GM20431 (cell line): ENCODE data around the gene MDM4.

Experiments
- in situ Hi-C: fragments of 300-500 bp; cut with MseI, MboI; formaldehyde crosslinking; loops from one replicate; pipeline ENCODE4 v1.15.0; 2020; ENCODE audit warnings: low sequenced_read_pairs; ENCODE audit not compliant: unreplicated experiment

MDM4 gene, protein sequence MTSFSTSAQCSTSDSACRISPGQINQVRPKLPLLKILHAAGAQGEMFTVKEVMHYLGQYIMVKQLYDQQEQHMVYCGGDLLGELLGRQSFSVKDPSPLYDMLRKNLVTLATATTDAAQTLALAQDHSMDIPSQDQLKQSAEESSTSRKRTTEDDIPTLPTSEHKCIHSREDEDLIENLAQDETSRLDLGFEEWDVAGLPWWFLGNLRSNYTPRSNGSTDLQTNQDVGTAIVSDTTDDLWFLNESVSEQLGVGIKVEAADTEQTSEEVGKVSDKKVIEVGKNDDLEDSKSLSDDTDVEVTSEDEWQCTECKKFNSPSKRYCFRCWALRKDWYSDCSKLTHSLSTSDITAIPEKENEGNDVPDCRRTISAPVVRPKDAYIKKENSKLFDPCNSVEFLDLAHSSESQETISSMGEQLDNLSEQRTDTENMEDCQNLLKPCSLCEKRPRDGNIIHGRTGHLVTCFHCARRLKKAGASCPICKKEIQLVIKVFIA

DNA sequence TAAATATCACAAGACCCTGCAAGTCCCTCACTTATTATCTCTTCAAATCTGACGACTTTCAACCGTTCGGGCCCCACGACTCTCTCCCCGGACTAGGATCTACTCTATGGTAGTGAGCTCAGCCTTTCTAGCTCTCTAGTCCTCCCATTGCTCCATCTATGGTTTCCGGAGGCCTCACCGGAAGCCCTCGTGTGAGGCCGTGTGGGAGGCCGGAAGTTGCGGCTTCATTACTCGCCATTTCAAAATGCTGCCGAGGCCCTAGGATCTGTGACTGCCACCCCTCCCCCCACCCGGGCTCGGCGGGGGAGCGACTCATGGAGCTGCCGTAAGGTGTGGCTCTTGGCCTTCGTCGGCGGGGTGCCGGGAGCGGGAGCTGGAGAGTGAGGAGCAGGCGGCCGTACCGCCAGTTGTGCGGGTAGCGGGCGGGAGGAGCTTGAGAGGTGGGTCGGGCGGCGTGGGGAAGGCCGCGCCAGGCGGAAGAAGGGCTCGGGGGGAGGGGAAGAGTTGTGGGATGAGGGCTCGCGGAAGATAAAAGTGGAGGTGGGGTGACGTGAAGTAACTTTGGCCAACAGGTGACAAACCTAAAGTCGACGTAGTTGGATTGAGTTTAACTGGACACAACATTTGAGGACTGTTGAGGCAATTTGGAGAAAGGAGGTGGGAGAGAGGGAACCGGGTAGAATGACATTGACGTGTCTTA, at the start of gene MDM4:
Gene MDM4 (plus strand): TSS at position 227 of the 700 bp plus-strand sequence. CDS start 9,113 bp downstream, outside the sequence.
- in situ Hi-C loops, result no loop called here

DNA sequence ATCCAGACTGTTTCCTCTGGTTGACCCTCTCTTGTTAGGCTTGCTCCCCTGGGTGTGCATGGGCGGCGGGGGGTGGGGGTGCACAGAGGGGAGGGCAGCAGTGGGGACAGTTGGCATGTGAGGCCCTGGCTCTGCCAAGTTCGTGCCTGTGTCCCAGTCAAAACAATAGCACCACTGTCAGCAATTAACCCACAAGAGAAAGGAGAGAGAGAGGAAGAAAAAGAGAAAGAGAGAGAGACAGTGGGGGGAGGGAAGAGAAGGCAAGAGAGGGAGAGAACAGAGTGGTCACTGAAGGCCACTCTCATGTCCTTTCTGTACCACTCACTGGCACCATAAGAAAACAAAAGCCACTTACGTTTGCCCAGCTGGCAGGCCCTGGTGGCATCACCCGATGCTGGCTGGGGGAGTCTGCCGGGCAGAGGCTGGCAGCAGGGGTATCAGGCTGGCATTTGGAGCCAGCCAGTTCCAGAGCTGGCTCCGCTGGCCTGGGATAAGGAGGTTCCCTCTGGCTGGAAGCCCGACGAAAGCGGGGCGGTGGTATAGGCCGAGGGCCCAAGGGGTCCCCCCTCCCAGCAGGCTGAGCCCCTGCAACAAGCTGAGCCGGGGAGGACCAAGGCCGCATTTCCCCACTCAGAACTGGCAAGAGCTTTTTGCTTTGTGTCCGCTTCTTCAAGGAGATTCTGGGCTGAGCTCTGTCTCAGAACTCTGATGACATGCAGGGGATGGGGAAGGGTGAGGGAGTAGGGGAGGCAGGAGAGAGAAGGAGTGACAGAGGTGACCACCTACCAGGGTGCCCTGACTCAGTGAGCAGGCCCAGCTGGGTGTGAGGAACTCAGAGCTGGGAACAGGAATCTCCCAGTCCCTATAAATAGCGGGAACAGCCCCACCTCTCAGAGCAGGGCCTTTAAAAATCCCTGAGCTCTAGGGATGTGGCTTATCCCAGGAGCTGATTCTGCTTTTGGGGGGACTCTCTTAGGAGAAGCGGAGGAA, 49.5 kb upstream of the MDM4 start:
- in situ Hi-C loops, result no loop called here

DNA sequence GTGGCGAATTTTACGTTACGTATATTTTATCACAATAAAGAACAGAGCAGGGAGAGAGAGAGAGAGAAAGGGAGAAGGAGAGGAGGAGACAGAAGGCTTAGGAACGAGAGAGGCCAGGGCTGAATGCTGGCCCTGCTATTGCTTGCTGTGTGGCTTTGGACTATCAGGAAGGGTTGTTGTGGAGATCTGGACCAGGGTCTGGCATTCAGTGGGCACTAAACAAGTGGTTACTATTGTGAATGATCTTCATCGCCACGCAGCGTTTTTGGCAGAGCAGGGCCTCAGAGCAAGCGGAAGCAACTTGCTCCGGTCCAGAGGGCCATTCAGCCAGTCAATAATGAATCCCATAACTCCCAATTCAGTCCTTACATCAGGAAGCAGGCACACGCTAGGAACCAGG, 48.0 kb upstream of the MDM4 start:
- in situ Hi-C loops, result no loop called here

DNA sequence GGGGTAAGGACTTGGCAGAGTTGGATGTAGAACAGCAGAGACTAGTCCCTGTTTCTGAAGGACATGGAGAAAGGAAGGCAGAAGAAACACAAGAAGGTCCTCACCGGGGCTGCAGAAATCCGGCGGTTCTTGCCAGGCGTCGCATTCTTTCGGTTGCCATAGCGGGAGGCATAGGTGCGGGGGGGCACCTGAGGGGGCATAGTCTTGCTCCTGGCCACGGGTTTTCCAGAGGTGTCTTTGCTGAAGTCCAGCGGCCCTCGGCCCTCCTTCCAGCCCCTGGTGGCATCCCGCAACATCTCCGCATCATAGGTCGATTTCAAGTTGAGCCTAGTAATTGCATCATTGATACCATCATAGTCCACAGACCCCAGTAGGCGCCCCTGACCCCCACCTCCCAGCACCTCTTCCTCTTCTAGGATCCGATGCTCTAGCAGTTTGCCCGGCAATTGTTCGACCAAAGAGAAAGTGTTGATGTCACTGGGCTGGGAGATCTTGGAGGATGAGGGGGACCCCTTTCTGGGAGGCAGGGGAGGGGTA, 47.4 kb upstream of the MDM4 start:
- in situ Hi-C loops, result no loop called here

DNA sequence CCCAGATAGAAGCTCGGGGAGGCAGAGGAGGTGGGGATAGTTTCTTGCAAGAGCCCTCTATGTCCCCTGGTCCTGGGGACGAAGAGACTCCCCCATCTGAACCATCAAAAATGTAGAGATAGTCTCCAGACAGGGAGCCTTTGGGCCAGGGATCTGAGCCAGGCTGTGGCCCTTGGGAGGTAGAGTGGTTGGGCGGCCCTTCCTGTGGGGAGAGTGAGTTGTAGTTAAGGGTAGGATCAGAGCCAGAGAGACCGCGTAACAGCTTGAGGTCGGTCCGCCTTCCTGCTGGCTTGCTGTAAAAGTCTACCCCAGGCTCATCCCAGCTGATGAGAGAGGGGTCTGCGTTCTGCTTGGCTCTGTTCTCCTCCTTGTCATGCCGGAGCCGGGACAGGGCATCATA, 46.9 kb upstream of the MDM4 start:
- in situ Hi-C loops, result no loop called here

DNA sequence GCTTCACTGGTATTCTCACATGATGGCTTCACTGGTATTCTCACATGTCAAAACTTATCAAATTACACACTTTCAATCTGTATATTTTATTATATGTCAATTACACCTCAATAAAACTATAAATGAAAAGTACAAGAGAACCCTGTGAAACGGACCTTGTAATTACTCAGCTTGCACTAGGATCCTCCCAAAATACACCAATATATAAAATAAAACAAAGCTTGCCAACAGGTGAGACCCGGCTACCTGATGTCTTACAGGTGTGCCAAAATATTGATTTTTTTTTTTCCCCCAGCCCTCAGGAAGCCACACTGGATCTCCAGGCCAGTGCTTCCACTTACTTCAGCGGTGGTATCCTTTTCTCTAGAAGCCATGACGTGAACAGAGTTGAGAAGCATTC, 44.5 kb upstream of the MDM4 start:
- in situ Hi-C loops, result no loop called here

DNA sequence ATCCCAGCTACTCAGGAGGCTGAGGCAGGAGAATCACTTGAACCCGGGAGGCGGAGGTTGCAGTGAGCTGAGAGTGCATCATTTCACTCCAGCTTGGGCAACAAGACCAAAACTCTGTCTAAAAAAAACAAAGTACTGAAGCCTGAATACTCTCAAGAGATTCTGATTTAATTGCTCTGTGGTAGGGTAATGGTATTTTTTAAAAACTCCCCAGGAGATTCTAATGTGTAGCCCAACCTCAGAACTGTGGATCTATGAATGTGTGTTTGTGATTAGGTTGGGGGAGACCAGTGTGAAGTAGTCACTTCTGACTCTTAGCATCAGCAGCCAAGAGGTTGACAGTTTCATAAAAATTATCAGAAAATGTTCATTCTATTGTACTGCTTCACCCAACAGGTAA, 43.5 kb upstream of the MDM4 start:
- in situ Hi-C loops, result no loop called here

DNA sequence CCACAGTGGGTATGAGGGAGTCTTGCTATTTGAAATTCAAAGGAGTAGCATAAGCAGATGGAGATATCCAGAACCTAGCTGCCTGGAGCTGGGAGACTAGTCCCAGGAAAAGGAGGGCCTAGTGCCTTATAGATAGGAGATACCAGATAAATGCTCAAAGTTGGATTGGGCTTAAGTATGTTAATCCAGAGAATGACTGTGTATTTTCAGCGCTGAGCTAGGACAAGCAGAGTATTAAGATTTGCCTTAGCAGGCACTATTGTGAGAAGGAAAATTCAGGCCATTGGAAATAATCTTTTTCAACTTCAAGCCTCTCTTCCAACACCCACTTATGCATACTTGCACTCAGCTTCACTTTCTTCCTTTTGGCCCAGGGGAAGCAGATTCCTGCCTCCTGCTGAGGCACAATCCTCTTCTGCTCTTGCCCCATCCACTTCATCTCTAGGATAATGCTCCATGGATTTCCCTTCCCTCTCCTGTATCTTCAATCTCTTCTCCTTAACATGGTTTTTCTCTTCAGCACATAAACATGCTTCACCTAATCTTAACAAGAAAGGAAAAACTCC, 42.7 kb upstream of the MDM4 start:
- in situ Hi-C loops, result no loop called here

DNA sequence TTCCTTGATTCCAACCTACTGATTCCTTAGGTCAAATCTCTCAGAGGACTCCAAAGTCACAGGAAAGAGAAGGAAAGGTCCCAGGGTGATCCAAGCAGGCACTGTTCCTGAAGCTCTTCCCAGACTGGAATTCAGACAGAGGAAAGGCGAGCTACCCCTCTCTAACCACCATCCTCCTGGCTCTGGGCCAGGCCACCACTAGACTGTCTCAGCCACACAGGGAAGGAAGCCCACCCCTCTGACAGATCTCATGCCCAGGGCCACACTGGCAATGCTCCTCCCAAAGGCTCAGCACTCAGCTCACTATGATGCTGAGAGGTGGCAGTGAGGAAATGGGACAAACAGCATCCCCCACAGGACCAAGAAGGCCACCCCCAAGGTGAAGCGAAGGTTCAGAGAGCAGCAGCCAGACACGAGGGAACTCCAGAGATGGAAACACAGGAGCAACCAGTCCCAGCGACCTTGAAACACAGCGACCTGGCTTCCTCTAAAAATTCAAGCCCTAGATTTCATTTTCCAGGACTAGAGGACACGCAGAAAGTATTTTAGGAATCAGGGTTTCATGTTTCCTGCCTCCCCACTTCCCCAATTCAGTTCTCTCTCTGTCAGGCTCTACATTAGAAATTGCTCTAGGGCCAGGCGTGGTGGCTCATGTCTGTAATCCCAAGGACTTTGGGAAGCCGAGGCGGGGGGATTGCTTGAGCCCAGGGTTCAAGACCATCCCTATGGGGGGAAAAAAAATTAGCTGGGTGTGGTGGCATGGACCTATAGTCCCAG, 40.4 kb upstream of the MDM4 start:
- in situ Hi-C loops, result no loop called here

DNA sequence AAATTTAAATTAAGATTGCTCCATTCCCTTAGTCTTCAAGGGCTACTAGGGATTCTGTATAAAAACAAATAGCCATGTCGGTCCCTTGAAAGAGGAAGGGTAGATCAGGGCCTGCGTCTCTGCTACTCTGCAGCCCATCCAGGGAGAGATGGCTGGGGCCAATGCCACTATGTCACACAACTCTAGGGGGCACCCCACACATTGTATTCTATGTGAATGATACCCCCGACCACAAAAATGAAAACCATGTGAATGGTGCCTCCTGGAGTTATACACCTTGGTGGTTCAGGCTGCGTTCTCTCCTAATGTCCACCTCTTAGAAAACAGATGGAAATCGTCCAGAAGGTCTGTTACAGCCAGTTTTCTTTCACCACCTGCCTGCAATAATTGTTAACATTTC, 39.6 kb upstream of the MDM4 start:
- in situ Hi-C loops, result no loop called here

DNA sequence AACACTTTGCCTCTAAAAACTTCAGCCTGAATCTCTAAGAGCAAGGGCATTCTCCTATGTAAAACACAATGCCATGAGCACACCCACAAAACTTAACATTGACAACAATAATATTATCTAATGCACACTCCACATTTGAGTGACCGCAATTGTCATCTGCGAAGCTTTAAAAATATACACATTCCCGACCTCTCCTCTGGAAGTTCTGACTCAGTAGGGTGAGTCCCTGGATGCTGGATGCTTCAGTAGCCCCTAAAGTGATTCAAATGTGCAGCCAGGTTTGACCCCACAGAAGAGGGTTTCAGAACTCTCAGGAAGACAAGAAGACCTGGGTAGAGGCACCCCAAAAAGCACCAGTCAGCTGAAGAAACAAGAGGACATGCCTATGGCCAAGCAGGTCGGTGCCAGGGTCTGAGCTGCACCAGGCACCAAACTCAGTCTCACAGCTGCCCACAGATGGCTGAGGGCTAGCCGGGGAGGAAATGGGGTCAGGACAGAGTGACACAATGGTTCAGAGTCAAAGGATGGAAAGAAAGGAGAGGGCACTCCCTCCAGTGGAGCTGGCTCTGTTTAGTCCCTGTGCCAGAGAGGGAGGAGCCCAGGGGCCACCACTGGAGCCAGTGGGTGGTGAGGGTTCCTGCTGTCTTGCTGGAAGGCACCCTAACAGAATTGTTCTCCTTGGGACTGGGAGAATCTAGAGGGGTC, 39.0 kb upstream of the MDM4 start:
- in situ Hi-C loops, result no loop called here

DNA sequence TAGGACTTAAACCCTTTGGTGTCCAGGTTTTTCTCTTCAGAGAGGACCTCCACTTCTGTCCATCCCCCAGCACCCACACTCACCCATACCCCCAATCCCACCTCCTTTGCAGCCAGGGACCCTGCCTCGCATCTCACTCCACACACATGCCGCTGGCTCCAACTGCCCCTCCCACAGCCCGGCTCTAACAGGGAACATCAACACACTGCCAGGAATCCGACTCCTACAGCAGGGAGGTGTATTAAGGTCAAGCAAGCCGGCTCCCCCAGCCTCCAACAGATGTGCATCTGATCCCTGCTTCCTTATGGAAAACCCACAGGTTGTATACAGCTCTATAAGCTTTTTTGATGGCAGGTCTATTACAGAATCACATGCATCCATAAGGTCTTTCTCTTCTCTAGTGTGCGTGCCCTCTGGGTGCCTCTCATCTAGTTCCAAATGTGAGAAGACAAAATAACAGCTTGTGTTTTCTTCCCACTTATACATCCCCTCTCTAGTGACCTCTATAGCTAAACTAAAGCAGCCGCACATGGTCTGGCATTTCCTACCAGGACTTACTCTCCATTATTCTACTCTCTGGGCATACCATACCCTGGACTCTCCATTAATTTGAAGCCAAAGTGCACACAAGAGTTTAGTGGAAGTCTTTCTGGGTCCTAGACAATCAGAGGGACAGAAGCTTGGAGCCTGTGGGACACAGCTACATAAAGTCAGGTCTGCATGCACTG, 37.9 kb upstream of the MDM4 start:
- in situ Hi-C loops, result no loop called here

DNA sequence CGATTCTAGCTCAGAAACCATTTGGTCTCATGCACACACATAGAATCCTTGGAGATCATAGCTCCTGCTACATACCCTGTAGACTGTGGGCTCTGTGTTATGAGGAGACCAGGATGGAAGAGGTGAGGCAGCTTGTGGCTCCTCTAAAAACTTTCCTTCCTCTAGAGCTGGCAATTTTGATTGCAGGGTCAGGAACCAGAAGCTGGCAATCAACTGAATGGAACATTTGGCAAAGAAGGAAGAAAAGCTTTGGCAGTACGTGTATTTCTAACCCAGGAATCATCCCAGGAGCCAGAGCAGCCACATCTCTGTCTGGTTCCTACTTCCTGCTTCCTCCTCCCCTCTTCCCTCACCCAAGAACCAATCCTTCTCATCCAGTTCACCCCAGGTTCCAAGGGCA, 37.3 kb upstream of the MDM4 start:
- in situ Hi-C loops, result no loop called here

DNA sequence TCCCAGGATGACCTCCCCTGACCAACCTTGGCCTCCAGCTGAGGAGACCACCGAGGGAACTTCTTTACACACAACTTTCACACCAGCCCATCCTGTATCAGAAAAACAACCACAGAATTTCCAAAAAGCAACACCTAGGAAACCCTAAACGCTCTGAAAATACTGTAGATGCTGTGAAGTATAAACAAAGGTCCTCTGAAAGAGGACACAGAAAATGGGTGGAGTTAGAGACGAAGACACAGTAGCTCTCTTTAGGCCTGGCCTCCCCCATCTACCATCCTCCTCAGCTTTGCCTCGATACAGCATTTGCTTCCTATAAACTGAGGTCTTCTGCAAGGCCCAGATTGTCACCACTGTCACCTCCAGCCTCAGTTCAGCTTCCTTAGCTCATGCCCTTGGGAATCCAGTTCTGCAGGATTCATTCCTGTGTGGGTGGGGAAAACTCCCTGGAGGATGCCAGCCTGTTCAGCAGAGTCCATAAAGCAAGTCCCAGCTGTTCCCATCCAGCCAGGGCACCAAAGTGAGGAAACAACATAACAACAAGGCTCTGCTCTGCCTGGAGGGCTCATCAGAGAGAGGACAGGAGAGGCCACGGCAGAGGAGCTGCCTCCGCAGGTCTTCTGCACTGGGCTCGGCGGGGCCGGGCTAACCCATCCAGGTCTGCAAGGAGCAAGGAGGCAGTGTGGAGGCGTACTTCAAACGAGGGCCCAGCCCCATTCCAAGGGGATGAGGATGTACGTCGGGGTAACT, 36.6 kb upstream of the MDM4 start:
- in situ Hi-C loops, result no loop called here

DNA sequence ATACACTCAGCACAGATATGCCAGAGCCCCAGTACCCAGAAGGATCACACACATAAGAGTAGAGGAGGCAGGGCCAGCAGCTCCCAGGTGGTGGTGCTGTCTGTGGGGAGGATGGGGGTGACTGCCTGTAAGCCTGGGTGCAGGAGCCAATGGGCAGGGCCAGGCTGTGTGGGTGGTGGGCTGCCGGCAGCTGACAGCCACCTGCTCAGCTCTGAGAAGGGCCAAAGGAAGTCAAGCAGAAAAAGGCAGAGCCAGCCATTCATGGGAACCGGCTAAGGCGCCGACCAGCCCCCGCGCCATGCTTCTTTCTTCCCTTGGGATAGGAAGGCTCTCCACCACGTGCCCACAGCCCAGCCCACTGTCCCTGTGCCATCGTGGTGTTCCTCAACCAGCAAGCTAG, 35.7 kb upstream of the MDM4 start:
- in situ Hi-C loops, result no loop called here

DNA sequence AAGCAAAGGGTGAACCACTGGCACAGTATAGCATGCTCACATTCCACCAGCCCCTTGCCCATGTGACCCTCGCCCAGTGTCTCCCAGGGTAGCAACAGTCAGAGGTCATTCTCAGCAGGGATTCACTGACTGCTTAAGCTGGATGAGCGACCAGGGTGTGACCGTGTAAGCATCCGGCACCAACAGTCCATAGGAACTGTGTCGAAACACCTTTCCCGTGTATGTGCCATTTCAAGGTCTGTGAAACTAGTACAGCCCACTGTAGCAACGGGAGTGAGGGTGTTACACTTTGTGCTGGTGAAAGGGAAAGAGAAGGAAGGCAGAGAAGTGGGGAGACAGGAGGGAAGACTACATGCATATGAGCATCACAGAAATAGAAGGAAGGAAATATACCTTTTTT, 32.4 kb upstream of the MDM4 start:
- in situ Hi-C loops, result no loop called here
